HepG2 (cell line): ENCODE data around the gene NTM. TPM values are rescaled to one million over a fixed set of nuclear protein-coding genes. Genes with fewer than 3 reads are reported as not detected.

Source experiments
- ATAC-seq: fragments of 200-7000 bp; cut with Tn5 transposase; 3 replicates; pipeline ENCODE4 v1.9.1; 2020; ENCODE audit warnings: mild to moderate bottlenecking, moderate library complexity
- BruUV-seq: library from RNA; stranded (reverse); fragments of 400-500 nt; replicated peaks from 2 replicates; lab custom pipeline; 2021; lab: Mats Ljungman, UMichigan
- CTCF ChIA-PET: fragments of 300-600 bp; formaldehyde crosslinking; extraction: SDS; loops from one replicate; lab custom pipeline; 2021; ENCODE audit warnings: low total read pairs, inconsistent platforms, low intra/inter-chr PET ratio; lab: Yijun Ruan, JAX
- POLR2A ChIA-PET: fragments of 350-600 bp; sonication (Branson Sonifier 250); formaldehyde crosslinking; loops from one replicate; lab custom pipeline; 2020; ENCODE audit warnings: antibody characterized with exemption, inconsistent platforms; lab: Yijun Ruan, JAX
- DNase-seq: peaks from one replicate; pipeline ENCODE4 v3.0.0-alpha.2; 2015; ENCODE audit warnings: low spot score
- FAIRE-seq: peaks from 3 replicates; lab custom pipeline; 2011; peaks lifted over from hg19 to GRCh38; lab: Jason Lieb, UNC
- H2AFZ ChIP-seq: one replicate; pipeline ENCODE4 v1.6.1; 2011; ENCODE audit warnings: low read length, inconsistent platforms
- H3K27ac ChIP-seq: fragments of 300-600 bp; 3 replicates; pipeline ENCODE4 v1.8.0; 2011; ENCODE audit warnings: mixed run types, mild to moderate bottlenecking, mixed read lengths, low read length, inconsistent platforms; ENCODE audit not compliant: insufficient read depth; ENCODE audit errors: extremely low read length
- H3K27me3 ChIP-seq, 2 experiments: fragments of 200-600 bp in 1 of 2; 2 replicates in 1 of 2; 3 replicates in 1 of 2; pipeline versions ENCODE4 v1.6.0 to v1.8.0; 2011; ENCODE audit warnings: low read length in 2 of 2, mild to moderate bottlenecking in 2 of 2, moderate library complexity in 2 of 2, inconsistent platforms in 1 of 2; ENCODE audit not compliant: insufficient read depth in 2 of 2, control insufficient read depth in 1 of 2
- H3K36me3 ChIP-seq, 2 experiments: fragments of 200-600 bp in 1 of 2; replicated peaks in 1 of 2; 2 replicates in 1 of 2; 3 replicates in 1 of 2; pipeline versions ENCODE4 v1.5.1 to v1.8.0; 2011; ENCODE audit warnings: low read length in 2 of 2, inconsistent platforms in 1 of 2; ENCODE audit not compliant: insufficient read depth in 2 of 2, control insufficient read depth in 1 of 2
- H3K4me1 ChIP-seq: 2 replicates; pipeline ENCODE4 v1.5.1; 2012; ENCODE audit warnings: low read length, inconsistent platforms; ENCODE audit not compliant: insufficient read depth
- H3K4me2 ChIP-seq: 2 replicates; pipeline ENCODE4 v1.6.0; 2011; ENCODE audit warnings: low read depth, low read length, inconsistent platforms
- H3K4me3 ChIP-seq, 3 experiments: fragments of 200-600 bp in 1 of 3; sonication (generic), shearing (Covaris generic) in 1 of 3; replicated peaks in 1 of 3; 2 replicates each; pipeline ENCODE4 v1.5.1; 2011 to 2016; ENCODE audit warnings: low read length in 3 of 3, inconsistent platforms in 2 of 3, low read depth in 2 of 3, mild to moderate bottlenecking in 2 of 3, control low read depth in 1 of 3, mixed read lengths in 1 of 3; ENCODE audit not compliant: insufficient read depth in 1 of 3
- H3K79me2 ChIP-seq: one replicate; pipeline ENCODE4 v1.6.1; 2011; ENCODE audit warnings: low read length, inconsistent platforms; ENCODE audit not compliant: insufficient read depth
- H3K9ac ChIP-seq: 2 replicates; pipeline ENCODE4 v1.6.0; 2011; ENCODE audit warnings: mild to moderate bottlenecking, low read depth, low read length, inconsistent platforms; ENCODE audit not compliant: insufficient read depth
- H3K9me3 ChIP-seq: 2 replicates; pipeline ENCODE4 v1.5.1; 2012; ENCODE audit warnings: mild to moderate bottlenecking, low read length
- H4K20me1 ChIP-seq: 2 replicates; pipeline ENCODE4 v1.6.0; 2011; ENCODE audit warnings: inconsistent platforms, mild to moderate bottlenecking, low read length, moderate library complexity; ENCODE audit not compliant: insufficient read depth
- DPF2 ChIP-seq: sonication (generic); formaldehyde crosslinking; IDR thresholded peaks from 2 replicates; pipeline ENCODE4 v1.4.0; 2020; ENCODE audit warnings: mild to moderate bottlenecking, low read depth, missing genetic modification reagents, borderline replicate concordance
- ELF3 ChIP-seq: IDR thresholded peaks from 2 replicates; pipeline ENCODE4 v1.6.1; 2016; ENCODE audit warnings: missing genetic modification reagents, missing compliant biosample characterization
- GABPB1 ChIP-seq: IDR thresholded peaks from 2 replicates; pipeline ENCODE4 v1.6.1; 2016; ENCODE audit warnings: mild to moderate bottlenecking, missing genetic modification reagents, moderate library complexity, missing compliant biosample characterization
- SNAPC4 ChIP-seq: sonication (generic); formaldehyde crosslinking; IDR thresholded peaks from 2 replicates; pipeline ENCODE4 v1.4.0; 2020; ENCODE audit warnings: mild to moderate bottlenecking, missing genetic modification reagents
- ZNF12 ChIP-seq: sonication (generic); formaldehyde crosslinking; IDR thresholded peaks from 2 replicates; pipeline ENCODE4 v1.5.0; 2020; ENCODE audit warnings: missing genetic modification reagents
- ZNF331 ChIP-seq: sonication (generic); formaldehyde crosslinking; IDR thresholded peaks from 2 replicates; pipeline ENCODE4 v1.4.0; 2020; ENCODE audit warnings: missing genetic modification reagents
- ZNF446 ChIP-seq: sonication (generic); formaldehyde crosslinking; IDR thresholded peaks from 2 replicates; pipeline ENCODE4 v1.5.0; 2020; ENCODE audit warnings: mild to moderate bottlenecking, missing genetic modification reagents
- WGBS: methylation state at CpG from one replicate; pipeline ENCODE4 v1.1.6; 2017; ENCODE audit warnings: low lambda C conversion rate; 5-methylcytosine and 5-hydroxymethylcytosine counted together
- in situ Hi-C: cut with HindIII; loops from 2 replicates; pipeline ENCODE4 v1.10.0; 2017; ENCODE audit warnings: low pct_unique_long_range_greater_than_20kb; ENCODE audit not compliant: extremely low pct_ligation_motif_present
- intact Hi-C: fragments of 100-400 bp; cut with micrococcal nuclease; formaldehyde crosslinking; loops from one replicate; pipeline ENCODE4 v1.10.0; 2022; ENCODE audit not compliant: unreplicated experiment
- polyA plus RNA-seq, 8 experiments: library from polyadenylated mRNA; depleted of rRNA in 3 of 8; stranded (reverse) in 7 of 8; unstranded in 1 of 8; fragments of >200 nt; fragmentation: Illumina TruSeq in 4 of 8; extraction: Trizol in 4 of 8; gene quantifications; 2 replicates each; pipeline versions ENCODE4 v1.2.1 to v1.2.3, GENCODE V29; 2011 to 2016; ENCODE audit warnings: low read depth in 4 of 8, missing spikeins in 1 of 8, mixed read lengths in 1 of 8; ENCODE audit not compliant: insufficient read depth in 1 of 8
- total RNA-seq, 5 experiments: library from RNA; depleted of rRNA; stranded (reverse); fragments of >200 nt; fragmentation: Illumina TruSeq; extraction: Trizol; gene quantifications; 2 replicates each; pipeline ENCODE4 v1.2.3, GENCODE V29; 2016; ENCODE audit warnings: low read depth in 1 of 5

Gene NTM
- total and polyA plus RNA-seq, 2 of the 13 experiments (the other 11 are each of a cell fraction or from before 2014, with no cell fraction given) = not detected

- TF ChIP-seq SNAPC4 (CRISPR knock-in tag) = no peak
Measured at GRCh38 chr11:131582021-131582525, 211.7 kb downstream of the NTM start (continued).

GRCh38 chr11:131583421-131583820, 213.0 kb downstream of the NTM start:
- Histone ChIP-seq H3K27ac (no peak overlapping the region), H3K4me2 (no peak overlapping the region), H3K9ac (no peak overlapping the region), H4K20me1 (no peaks in the 10 kb centered on the region), H3K4me1 (no peaks in the 10 kb centered on the region), H3K4me3 (no peak overlapping the region), H2AFZ (no peak overlapping the region), H3K36me3 (no peaks in the 10 kb centered on the region), H3K9me3 (no peaks in the 10 kb centered on the region), H3K79me2 (no peaks in the 10 kb centered on the region), H3K27me3 (peaks cover 6 to 46% of the 10 kb centered on the region in 2 experiments; a peak in 4 of 5 replicates)
- ChIA-PET CTCF (no interaction called here), POLR2A (no interaction called here)
- WGBS = 20% methylated on average over 5 of the region's 5 CpGs
- FAIRE-seq (no peak), DNase-seq (no peak), ATAC-seq (no peak)
- intact Hi-C loops = no loop called here
- no TSS peak for BruUV-seq
- TF ChIP-seq GABPB1 (no peak), ZNF446 (CRISPR knock-in tag) (no peak), DPF2 (CRISPR knock-in tag) (no peak), ZNF331 (no peak), ZNF12 (CRISPR knock-in tag) (no peak), ELF3 (CRISPR knock-in tag) (no peak)
- in situ Hi-C loops = loop anchor here (5.0 kb wide), 1 partner anchor 89 kb away; no protein-coding TSS in a partner anchor
